GM19438 (cell line): Measurements from ENCODE around the gene KCNJ4.

Experiments used
- ATAC-seq: cut with Tn5 transposase; IDR thresholded peaks from one replicate; pipeline ENCODE4 v1.9.1; 2021; ENCODE audit warnings: low read depth; ENCODE audit not compliant: unreplicated experiment

Gene KCNJ4

GRCh38 chr22:38454353-38455075, 485 bp downstream of the KCNJ4 start:
- ATAC-seq = no peak

DNA sequence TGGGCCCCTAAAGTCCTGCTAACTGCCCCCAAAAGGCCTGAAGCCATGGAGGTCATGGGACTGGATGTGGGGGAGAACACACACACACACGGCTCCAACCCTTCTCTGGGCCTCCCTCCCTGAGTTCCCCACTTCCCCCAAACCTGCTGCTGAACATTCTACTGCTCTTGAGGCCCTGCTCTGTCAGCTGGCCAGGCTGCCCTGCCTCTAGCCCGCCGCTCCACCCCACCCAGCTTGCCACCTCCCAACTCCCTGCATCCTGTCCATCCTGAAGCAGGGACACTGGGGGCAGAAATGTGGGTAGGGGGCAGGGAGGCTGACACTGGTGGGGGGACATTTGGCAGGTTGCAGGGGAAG, 1.0 kb downstream of the KCNJ4 start:
- no peak for ATAC-seq

DNA sequence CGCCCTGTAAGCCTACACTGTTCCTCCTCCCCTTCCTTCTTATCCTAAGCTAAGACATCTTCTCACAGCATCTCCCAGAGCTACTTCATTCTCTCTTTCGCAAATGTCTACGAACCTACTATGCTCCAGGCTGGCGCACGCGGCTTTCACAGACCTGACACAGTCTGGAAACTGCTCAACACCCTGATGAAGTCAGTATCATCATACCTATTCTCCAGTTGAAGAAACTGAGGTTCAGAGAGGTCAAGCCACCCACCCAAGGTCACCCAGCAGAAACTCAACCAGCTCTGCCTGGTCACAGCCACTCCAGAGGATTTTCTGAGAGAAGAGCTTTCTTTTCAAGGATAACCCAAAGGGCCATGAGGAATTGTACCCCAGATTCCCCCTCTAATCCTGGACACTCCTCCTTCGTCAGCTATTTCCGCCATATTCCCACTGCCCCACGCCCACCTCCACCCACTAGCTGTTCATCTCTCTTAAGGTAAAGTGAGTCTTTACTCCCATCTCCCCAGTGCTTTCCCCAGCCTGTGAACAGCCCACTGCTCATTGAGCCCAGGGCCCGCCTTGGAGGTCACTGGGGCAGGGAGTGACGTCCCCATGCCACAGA, 1.8 kb downstream of the KCNJ4 start:
- no peak for ATAC-seq

- ATAC-seq = no peak
These were observed 2.5 kb downstream of the KCNJ4 start for GRCh38 chr22:38452373-38453065.

- ATAC-seq = no peak
These were observed 3.1 kb downstream of the KCNJ4 start for GRCh38 chr22:38451864-38452263.

GRCh38 chr22:38451404-38451803, 3.6 kb downstream of the KCNJ4 start:
- no peak for ATAC-seq

- ATAC-seq = no peak
These were observed 4.7 kb downstream of the KCNJ4 start for GRCh38 chr22:38450234-38450797.

DNA sequence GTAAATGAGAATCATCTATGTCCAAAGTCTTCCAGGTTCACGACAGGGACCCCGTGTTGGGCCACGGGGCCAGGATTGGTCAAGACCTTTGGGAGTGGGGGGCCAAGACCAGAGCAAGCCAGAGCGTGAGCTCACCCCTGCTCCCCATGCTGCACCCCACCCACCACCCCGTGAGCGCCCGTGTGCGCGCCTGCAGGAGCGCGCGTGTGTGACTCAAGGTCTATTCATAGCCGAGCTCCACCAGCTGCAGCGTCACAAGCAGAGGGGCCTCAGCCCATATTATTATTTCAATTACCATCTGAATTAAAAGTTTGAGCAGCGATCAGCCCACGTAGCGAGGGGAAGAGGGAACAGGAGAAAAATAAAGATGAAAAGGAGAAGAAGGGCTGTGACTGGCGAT, 5.2 kb downstream of the KCNJ4 start:
- ATAC-seq = no peak

GRCh38 chr22:38448945-38449745, 5.9 kb downstream of the KCNJ4 start:
- ATAC-seq = no peak

DNA sequence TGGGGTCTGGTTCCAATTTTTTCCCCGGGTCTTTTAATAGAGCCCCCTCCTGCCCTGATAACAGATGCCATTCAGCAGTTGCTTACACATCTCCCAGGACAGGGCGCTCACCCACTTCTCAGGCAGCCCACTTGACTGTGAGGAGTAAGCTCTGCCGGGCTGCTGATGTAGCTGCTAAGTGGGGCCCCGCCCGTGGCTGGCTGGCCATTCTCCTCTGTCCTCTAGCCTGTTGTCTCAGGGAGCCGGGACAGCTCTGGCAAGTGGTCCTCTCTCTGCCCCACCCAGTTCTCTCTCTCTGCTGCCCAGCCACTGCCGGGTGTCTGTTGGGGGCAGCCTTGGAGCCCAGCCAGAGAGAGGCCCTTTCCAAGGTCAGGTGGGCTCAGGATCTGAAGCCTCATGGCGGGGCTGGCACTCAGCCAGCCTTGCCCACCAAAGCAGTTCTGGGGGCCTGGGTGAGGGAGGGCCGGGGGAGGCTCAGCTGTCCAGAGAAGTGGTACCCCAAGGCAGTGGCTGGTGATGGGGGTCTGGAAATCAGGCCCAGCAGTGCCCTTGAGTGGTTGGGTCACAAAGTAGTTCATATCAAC, 8.9 kb downstream of the KCNJ4 start:
- ATAC-seq = no peak

DNA sequence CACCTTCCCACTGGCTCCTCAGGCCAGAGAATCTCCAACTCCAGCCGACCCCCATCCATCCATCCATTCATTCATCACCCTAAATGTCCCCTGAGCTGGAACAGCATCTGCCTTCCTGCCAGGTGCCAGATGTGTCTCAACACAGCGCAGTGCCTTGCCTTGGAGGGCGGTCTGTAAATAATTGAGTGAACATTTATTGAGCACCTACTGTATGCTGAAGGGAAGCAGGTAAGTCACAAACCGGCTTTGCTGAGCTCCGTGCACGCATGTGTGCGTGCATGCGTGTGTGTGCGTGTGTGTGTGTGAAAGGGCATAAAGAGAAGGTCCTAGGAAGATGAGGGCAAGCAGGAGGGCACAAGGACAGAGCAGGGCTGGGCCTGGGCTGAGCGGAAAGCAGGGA, 10.2 kb downstream of the KCNJ4 start:
- ATAC-seq = no peak

GRCh38 chr22:38443628-38444521, 11.1 kb downstream of the KCNJ4 start:
- ATAC-seq = no peak

DNA sequence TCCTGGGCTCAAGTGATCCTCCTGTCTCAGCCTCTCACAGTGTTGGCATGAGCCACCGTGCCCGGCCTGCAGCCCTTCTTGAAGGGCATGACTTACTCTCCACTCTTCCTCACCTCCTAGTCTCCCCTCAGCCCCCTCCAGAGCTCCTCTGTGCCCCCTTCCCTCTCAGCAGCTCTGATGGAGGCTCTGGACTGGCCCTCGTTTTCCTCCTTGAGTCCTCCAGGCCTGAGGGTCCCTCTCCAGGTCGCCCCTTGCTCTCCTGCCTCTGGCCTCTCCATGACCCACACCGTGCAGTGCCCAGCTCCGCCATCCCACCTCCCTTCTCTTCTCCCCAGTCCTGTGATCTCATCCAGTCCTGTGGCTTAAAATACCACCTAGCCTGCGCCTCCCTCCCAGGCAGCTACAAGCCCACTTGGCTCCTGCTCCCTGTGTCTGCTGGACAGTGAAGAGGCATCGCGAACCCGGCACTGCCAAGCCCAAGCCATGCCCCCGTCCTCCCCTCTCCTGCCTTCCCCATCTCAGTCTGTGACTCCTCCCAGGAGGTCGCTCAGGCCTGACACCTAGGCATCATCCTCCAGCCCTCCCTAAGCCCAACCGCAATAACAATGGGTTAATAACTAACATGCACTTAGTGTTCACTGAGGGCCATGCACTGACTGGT, 11.9 kb downstream of the KCNJ4 start:
- no peak for ATAC-seq

DNA sequence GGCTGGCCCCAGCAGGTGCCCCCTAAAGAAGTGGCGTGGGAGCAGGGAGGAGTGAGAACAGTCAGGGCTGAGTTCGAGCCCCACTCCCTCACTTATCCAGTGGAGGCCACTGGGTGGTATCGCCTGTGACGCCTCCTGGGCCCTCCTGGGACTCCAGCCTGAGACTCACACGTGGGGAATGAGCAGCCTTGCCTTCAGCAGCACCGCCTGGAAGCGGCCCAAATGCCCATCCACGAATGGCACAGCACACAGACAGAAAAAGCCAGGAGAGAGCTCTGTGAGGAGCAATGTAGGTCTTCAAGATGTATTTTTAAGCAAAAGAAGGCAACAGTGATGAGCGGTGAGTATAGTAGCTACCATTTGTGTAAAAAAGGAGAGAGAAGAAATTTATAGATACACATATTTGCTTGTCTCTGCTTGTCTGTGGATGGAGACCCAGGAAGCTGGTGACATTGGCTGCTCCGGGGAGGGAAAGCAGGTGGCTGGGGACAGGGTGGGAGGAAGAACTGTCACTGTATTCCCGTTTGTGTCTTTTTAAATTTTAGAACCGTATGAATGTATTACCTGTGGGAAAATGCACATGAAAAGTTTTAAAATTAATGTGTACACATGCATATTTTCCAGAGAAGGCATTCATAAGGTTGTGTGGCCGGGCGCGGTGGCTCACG, 13.2 kb downstream of the KCNJ4 start:
- ATAC-seq = no peak

DNA sequence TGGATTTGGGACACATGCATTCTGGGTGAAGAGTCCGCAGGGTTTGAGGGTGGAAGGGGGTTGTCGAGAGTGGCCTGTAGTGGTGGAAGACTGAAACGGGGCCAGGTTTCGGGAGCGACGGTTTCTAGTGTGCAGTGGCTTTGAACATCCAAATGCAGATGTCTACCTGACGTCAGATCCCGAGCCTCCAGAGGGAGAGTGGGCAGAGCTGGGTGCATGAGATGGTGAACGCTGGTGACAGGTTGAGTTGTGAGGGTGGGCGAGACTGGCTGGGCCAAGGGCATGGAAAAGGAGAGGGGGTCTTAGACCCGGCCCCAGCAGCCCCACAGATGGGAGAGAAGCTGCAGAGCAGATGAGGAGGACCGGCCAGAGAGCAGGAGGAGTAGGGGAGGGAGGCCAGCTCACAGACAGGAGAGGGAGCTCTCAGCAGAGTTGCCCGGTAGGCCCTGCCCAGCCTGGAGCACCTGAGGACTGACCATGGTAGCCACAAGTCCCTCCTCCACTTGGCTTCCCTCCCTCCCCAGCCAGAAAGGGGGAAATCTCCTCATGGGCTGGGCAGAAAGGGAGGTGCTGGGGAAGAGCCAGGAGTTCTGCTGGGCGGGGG, 14.2 kb downstream of the KCNJ4 start:
- ATAC-seq = no peak

- ATAC-seq = no peak
These were observed 17.6 kb downstream of the KCNJ4 start for GRCh38 chr22:38437416-38437815.

- ATAC-seq = no peak
These were observed 18.2 kb downstream of the KCNJ4 start for GRCh38 chr22:38436629-38437395.
